Measurements from ENCODE around the gene ATG7. TPM values are rescaled to one million over a fixed set of nuclear protein-coding genes. Genes with fewer than 3 reads are reported as not detected.

ATG7 gene
- total and polyA plus RNA-seq, 3 experiments from 2014 or later, result 13.8 to 28.2 (median 28.0) TPM

- POLR2A ChIA-PET, result no interaction called here
Observed at GRCh38 chr3:11556851-11557644, 284.9 kb downstream of the ATG7 start.

GRCh38 chr3:11558002-11558401 lies 285.8 kb downstream of the ATG7 start:
- Histone ChIP-seq H3K27ac (ENCODE audit: low read depth, low read length) (no peak overlapping the region), H3K27me3 (ENCODE audit: insufficient read depth, low read length, poor library complexity, severe bottlenecking) (no peaks in the 10 kb centered on the region), H3K4me3 (ENCODE audit: low read length) (no peak overlapping the region), H3K9me3 (ENCODE audit: low read length) (no peaks in the 10 kb centered on the region), H3K36me3 (ENCODE audit: insufficient read depth, low read length) (no peaks in the 10 kb centered on the region), H3K4me1 (ENCODE audit: insufficient read depth, low read length) (no peaks in the 10 kb centered on the region)
- POLR2A ChIA-PET, result interaction anchor here (0.6 to 0.7 kb wide), 2 partner anchors 938 to 1009 kb away, joined by 3 to 6 read pairs; no protein-coding TSS in a partner anchor
- Mint-ChIP-seq H3K27ac (peak overlapping the region in 4 of 8 donors; percentile 26 to 50 (median 37)), H3K27me3 (no peaks in the 10 kb centered on the region), H3K4me3 (no peak overlapping the region), H3K9me3 (no peaks in the 10 kb centered on the region), H3K4me1 (peaks cover 0 to 8% (median 6%) of the 10 kb centered on the region in 3 donors), H3K36me3 (peaks cover 0 to 79% (median 10%) of the 10 kb centered on the region in 3 donors)
- peak in 1 of 5 donors; percentile 27 for DNase-seq
- CTCF ChIA-PET, result no interaction called here

More at GRCh38 chr3:11556851-11557644, 284.9 kb downstream of the ATG7 start:
- Histone ChIP-seq H3K36me3 (ENCODE audit: insufficient read depth, low read length) (no peaks in the 10 kb centered on the region), H3K27ac (ENCODE audit: low read depth, low read length) (no peak overlapping the region), H3K4me3 (ENCODE audit: low read length) (no peak overlapping the region), H3K27me3 (ENCODE audit: insufficient read depth, low read length, poor library complexity, severe bottlenecking) (no peaks in the 10 kb centered on the region), H3K4me1 (ENCODE audit: insufficient read depth, low read length) (no peaks in the 10 kb centered on the region), H3K9me3 (ENCODE audit: low read length) (no peaks in the 10 kb centered on the region)
- H3K9me3 Mint-ChIP-seq, result peaks cover 0 to 2% (median 0%) of the 10 kb centered on the region in 5 donors
- peaks cover 7 to 78% (median 10%) of the 10 kb centered on the region in 3 donors for H3K36me3 Mint-ChIP-seq
- peak overlapping the region in 5 of 8 donors; percentile 17 to 58 (median 43) for H3K27ac Mint-ChIP-seq
- DNase-seq, result peak in 1 of 5 donors; percentile 11
- H3K4me3 Mint-ChIP-seq, result no peak overlapping the region
- CTCF ChIA-PET, result no interaction called here
- peaks cover 0 to 8% (median 6%) of the 10 kb centered on the region in 3 donors for H3K4me1 Mint-ChIP-seq
- H3K27me3 Mint-ChIP-seq, result no peaks in the 10 kb centered on the region

DNA sequence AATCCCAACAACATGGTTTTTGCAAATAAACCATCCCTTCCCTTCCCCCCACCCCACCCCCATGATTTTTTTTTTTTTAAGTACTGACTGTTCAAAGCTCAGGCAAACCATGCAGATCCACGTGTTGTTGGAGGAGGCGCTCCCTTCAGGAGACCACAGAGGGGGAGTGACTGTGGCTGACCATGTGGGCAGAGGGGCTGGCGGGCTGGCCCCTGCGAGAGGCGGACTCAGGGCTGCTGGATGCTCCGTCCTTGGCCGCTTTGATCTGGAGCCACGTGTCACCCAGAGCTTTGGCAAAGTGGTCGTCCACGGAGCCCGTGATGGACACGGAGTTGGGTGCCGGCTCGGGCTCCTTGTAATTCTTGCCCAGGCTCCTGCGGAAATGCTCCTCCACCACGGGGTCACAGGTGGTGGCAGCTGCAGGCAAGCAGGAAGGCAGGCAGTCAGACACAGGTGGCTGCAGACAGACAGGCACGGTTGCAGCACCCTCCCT lies 286.3 kb downstream of the ATG7 start:
- Histone ChIP-seq H3K4me3 (ENCODE audit: low read length) (no peak overlapping the region), H3K4me1 (ENCODE audit: insufficient read depth, low read length) (no peaks in the 10 kb centered on the region), H3K27ac (ENCODE audit: low read depth, low read length) (no peak overlapping the region), H3K9me3 (ENCODE audit: low read length) (no peaks in the 10 kb centered on the region), H3K27me3 (ENCODE audit: insufficient read depth, low read length, poor library complexity, severe bottlenecking) (no peaks in the 10 kb centered on the region), H3K36me3 (ENCODE audit: insufficient read depth, low read length) (no peaks in the 10 kb centered on the region)
- no peaks in the 10 kb centered on the region for H3K27me3 Mint-ChIP-seq
- H3K4me3 Mint-ChIP-seq, result no peak overlapping the region
- no peaks in the 10 kb centered on the region for H3K9me3 Mint-ChIP-seq
- DNase-seq, result peak in 1 of 5 donors; percentile 45
- H3K27ac Mint-ChIP-seq, result no peak overlapping the region
- H3K36me3 Mint-ChIP-seq, result peaks cover 0 to 81% (median 10%) of the 10 kb centered on the region in 3 donors
- POLR2A ChIA-PET, result interaction anchor here (0.6 to 0.7 kb wide), 2 partner anchors 938 to 1008 kb away, joined by 3 to 6 read pairs; no protein-coding TSS in a partner anchor
- CTCF ChIA-PET, result no interaction called here
- H3K4me1 Mint-ChIP-seq, result peaks cover 0 to 8% (median 6%) of the 10 kb centered on the region in 3 donors

DNA sequence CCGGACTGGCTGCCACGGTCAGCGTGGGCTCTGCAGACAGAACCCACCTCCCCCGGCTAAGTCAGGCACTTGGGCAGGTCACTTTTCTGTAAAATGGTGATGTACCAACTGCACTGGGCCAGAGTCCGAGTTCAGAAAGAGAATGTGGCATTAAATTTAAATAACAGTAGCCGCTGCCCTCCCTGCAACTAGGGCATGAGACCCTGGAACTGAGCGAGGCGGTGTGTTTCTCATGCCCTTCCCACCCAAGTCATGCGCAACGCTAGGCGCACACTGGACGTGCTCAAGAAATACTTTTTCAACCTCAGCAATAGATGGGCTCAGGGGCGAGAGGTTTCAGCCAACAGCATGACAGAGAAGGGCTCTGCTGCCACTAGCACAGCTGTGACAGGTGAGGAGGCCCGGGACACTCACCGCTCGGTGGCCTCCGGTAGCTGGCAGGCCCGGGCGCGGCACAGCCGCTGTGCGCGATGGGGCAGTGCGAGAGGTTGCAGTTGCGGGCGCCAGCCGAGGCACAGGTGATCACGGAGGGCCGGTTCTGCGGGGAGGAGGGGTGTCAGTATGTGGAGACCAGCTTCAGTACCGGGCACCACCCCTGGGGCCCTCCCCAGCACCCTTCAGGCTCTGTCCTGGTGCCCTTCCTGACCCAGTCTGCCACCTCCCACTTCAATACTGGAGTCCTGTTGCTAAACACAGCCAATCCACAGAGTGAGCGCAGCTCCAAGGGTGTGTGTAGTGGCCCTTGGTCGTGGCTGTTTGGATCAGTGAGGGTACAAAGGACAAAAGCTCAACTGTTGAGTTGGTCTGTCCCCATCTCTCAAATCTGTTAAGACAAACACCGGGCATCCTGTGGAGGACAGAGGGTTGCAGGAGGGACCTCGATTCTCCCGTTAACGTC lies 287.0 kb downstream of the ATG7 start:
- Mint-ChIP-seq H3K36me3 (peaks cover 0 to 86% (median 10%) of the 10 kb centered on the region in 3 donors), H3K4me3 (no peak overlapping the region), H3K4me1 (peaks cover 0 to 8% (median 6%) of the 10 kb centered on the region in 3 donors), H3K27me3 (no peaks in the 10 kb centered on the region), H3K27ac (peak overlapping the region in 3 of 8 donors; percentile 23 to 74 (median 47)), H3K9me3 (no peaks in the 10 kb centered on the region)
- H3K9me3 ChIP-seq (ENCODE audit: low read length), result no peaks in the 10 kb centered on the region
- POLR2A ChIA-PET, result interaction anchor here (0.6 to 0.7 kb wide), 2 partner anchors 130 to 939 kb away, joined by 6 to 7 read pairs; no protein-coding TSS in a partner anchor
- peaks cover 4% of the 10 kb centered on the region for H3K36me3 ChIP-seq (ENCODE audit: insufficient read depth, low read length)
- H3K4me1 ChIP-seq (ENCODE audit: insufficient read depth, low read length), result no peaks in the 10 kb centered on the region
- CTCF ChIA-PET, result no interaction called here
- no peaks in the 10 kb centered on the region for H3K27me3 ChIP-seq (ENCODE audit: insufficient read depth, low read length, poor library complexity, severe bottlenecking)
- no peak overlapping the region for H3K27ac ChIP-seq (ENCODE audit: low read depth, low read length)
- no peak overlapping the region for H3K4me3 ChIP-seq (ENCODE audit: low read length)
- peak in 1 of 5 donors; percentile 36 for DNase-seq

DNA sequence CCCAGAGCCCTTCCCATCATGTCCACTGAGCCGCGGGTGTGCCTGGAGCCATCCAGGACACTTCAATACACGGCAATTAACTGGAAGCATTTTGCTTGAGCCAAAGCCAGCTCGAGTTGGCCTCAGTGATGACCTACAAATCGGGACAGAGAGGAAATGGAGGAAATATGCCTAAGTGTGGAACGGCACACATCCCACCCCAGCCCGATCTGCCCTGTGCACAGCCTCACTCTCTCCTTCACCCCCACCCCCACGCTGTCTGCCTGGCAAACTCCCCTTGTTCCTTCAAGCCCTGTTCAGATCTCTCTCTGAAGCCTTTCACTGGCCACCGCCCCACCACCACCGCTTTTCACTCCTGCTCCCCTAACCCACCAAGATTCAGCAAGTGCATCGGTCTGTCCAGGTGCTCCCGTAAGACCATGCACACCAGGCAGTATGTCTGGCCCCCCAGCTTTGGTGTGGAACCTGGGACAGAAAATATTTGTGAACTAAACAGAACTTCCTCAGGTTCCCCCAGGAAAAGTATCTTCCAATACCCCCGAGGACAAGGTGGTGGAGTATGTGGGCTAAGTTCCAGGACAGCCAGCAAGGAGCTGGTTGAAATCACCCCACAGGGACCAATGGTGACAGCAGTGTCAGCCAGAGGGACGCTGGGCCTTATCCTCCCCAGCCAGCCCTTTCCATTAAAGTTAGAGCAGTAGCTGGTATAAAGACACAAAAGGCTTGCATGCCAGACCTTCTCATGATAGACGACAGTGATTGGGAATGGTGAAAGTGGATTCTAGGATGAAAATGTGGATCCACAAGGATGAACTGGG lies 287.8 kb downstream of the ATG7 start:
- Histone ChIP-seq H3K9me3 (ENCODE audit: low read length) (no peaks in the 10 kb centered on the region), H3K27ac (ENCODE audit: low read depth, low read length) (no peak overlapping the region), H3K27me3 (ENCODE audit: insufficient read depth, low read length, poor library complexity, severe bottlenecking) (no peaks in the 10 kb centered on the region), H3K4me3 (ENCODE audit: low read length) (no peak overlapping the region), H3K36me3 (ENCODE audit: insufficient read depth, low read length) (peaks cover 4% of the 10 kb centered on the region), H3K4me1 (ENCODE audit: insufficient read depth, low read length) (no peaks in the 10 kb centered on the region)
- peak overlapping the region in 6 of 8 donors; percentile 18 to 74 (median 31) for H3K27ac Mint-ChIP-seq
- ChIA-PET POLR2A (interaction anchor here (0.6 to 1.1 kb wide), 2 partner anchors 131 to 287 kb away, joined by 3 to 7 read pairs; partner anchors contain the start of gene TAMM41), CTCF (no interaction called here)
- peaks cover 0 to 81% (median 10%) of the 10 kb centered on the region in 3 donors for H3K36me3 Mint-ChIP-seq
- H3K27me3 Mint-ChIP-seq, result no peaks in the 10 kb centered on the region
- no peaks in the 10 kb centered on the region for H3K9me3 Mint-ChIP-seq
- peak in 1 of 5 donors; percentile 42 for DNase-seq
- peaks cover 0 to 8% (median 6%) of the 10 kb centered on the region in 3 donors for H3K4me1 Mint-ChIP-seq
- H3K4me3 Mint-ChIP-seq, result no peak overlapping the region

DNA sequence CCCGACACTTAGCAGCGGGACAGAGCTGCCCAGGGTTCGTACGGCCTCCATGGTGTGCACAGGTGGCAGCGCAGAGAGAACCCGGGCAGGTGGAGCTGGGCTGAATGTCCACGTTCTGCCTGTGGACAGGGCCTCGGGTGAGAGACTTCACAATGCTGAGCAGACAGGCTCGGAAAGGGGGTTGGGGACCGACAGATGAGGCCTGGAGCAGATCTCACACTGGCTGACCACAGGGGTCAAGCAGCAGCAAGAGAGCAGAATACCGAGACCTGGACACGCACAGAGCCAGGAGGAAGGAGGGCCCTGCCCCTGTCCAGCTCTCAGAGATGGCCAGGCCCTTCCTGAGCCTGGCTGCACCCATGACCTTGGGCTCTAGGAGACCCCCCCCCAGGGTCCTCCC lies 288.5 kb downstream of the ATG7 start:
- Mint-ChIP-seq H3K27me3 (no peaks in the 10 kb centered on the region), H3K36me3 (peaks cover 0 to 82% (median 9%) of the 10 kb centered on the region in 3 donors), H3K27ac (peak overlapping the region in 4 of 8 donors; percentile 18 to 73 (median 27)), H3K4me3 (no peak overlapping the region), H3K9me3 (no peaks in the 10 kb centered on the region), H3K4me1 (peaks cover 0 to 8% (median 6%) of the 10 kb centered on the region in 3 donors)
- ChIA-PET CTCF (no interaction called here), POLR2A (interaction anchor here (1.1 kb wide), 1 partner anchor 286 kb away, joined by 3 read pairs; the partner anchor contains the start of gene TAMM41)
- H3K9me3 ChIP-seq (ENCODE audit: low read length), result no peaks in the 10 kb centered on the region
- no peak overlapping the region for H3K27ac ChIP-seq (ENCODE audit: low read depth, low read length)
- H3K4me1 ChIP-seq (ENCODE audit: insufficient read depth, low read length), result no peaks in the 10 kb centered on the region
- H3K4me3 ChIP-seq (ENCODE audit: low read length), result no peak overlapping the region
- no peak for DNase-seq
- H3K36me3 ChIP-seq (ENCODE audit: insufficient read depth, low read length), result peaks cover 4% of the 10 kb centered on the region
- no peaks in the 10 kb centered on the region for H3K27me3 ChIP-seq (ENCODE audit: insufficient read depth, low read length, poor library complexity, severe bottlenecking)

- no peak for DNase-seq
- H3K9me3 ChIP-seq (ENCODE audit: low read length), result no peaks in the 10 kb centered on the region
- no peak overlapping the region for H3K4me3 Mint-ChIP-seq
- H3K36me3 Mint-ChIP-seq, result peaks cover 0 to 81% (median 2%) of the 10 kb centered on the region in 3 donors
- no peaks in the 10 kb centered on the region for H3K4me1 ChIP-seq (ENCODE audit: insufficient read depth, low read length)
- ChIA-PET CTCF (interaction anchor here (1.0 kb wide), 1 partner anchor 15 kb away, joined by 3 read pairs; no protein-coding TSS in a partner anchor), POLR2A (interaction anchor here (0.6 kb wide), 1 partner anchor 104 kb away, joined by 8 read pairs; no protein-coding TSS in a partner anchor)
- H3K4me1 Mint-ChIP-seq, result peaks cover 0 to 8% (median 6%) of the 10 kb centered on the region in 3 donors
- no peaks in the 10 kb centered on the region for H3K27me3 ChIP-seq (ENCODE audit: insufficient read depth, low read length, poor library complexity, severe bottlenecking)
- no peaks in the 10 kb centered on the region for H3K27me3 Mint-ChIP-seq
- H3K4me3 ChIP-seq (ENCODE audit: low read length), result no peak overlapping the region
- peak overlapping the region in 2 of 8 donors; percentile 17 to 61 for H3K27ac Mint-ChIP-seq
- H3K27ac ChIP-seq (ENCODE audit: low read depth, low read length), result no peak overlapping the region
- no peaks in the 10 kb centered on the region for H3K9me3 Mint-ChIP-seq
- H3K36me3 ChIP-seq (ENCODE audit: insufficient read depth, low read length), result peaks cover 4% of the 10 kb centered on the region
Observed at GRCh38 chr3:11562277-11562881, 290.2 kb downstream of the ATG7 start.
